Measurements from ENCODE around the gene TSPAN17.

DNA sequence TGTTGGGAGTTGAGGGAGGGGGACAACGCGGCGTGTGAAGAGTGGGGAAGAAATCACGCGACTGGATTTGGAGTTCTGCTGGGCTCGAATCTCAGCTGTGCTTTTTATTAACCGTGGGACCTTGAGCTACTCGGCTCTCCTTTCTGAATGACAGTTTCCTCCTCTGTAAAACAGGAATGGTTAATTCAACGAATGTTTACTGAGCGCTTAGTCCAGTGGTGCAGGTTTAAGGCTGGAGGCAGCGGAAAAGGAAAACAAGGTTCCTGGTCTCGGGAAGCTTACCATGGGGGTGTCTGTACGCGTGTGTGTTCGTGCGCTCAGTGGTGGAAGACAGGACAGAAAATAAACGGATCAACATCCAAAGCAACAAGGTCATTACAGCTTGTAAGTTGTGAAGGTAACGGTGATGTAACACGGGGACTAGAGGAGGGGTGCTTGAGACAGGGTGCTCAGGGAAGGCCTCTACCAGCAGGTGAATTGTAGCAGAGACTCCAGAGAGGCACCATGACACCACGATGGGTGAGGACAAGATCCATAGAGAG, 16.5 kb upstream of the TSPAN17 start:
- TF ChIP-seq CTCF (conservative IDR thresholded peaks at IDR 0.05; ENCODE audit: low read depth, low read length) (no peak), EZH2 (IDR thresholded peaks at IDR 0.05; ENCODE audit: borderline replicate concordance, low read depth, low read length, poor library complexity, severe bottlenecking) (no peak)

Measured in A673 (cell line).